NCI-H524 (cell line): ENCODE data around the gene PAK3.

ENCODE experiments used
- DNase-seq, 2 experiments: peaks; one replicate each; lab custom pipeline; 2025; lab: John Stamatoyannopoulos, UW

PAK3 gene

GRCh38 chrX:111131572-111131971, 35.6 kb downstream of the PAK3 start:
- DNase-seq = peak; percentile 4 to 73

GRCh38 chrX:111133389-111133788, 37.4 kb downstream of the PAK3 start:
- DNase-seq = no peak

DNA sequence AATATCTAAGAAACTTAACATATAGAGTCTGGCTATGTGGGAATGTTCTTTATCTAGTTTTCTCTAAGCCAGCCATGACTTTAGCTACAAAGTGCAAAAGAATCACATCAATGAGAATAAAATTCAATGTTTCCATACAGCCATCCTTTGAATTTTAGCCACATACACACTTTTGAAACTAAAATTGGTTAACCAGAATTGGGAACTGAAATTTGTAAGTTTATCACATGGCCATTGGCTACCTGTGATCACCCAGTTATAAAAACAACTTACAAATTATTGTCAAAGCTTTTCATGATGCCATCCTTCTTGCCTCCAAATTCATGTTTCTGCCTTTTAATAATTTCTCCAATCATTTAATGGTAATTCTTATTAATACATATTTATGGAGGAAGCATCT, 49.9 kb downstream of the PAK3 start:
- no peak for DNase-seq

GRCh38 chrX:111151764-111152163, 55.8 kb downstream of the PAK3 start:
- no peak for DNase-seq

- no peak for DNase-seq
Observed at GRCh38 chrX:111159232-111159631, 63.2 kb downstream of the PAK3 start.

DNA sequence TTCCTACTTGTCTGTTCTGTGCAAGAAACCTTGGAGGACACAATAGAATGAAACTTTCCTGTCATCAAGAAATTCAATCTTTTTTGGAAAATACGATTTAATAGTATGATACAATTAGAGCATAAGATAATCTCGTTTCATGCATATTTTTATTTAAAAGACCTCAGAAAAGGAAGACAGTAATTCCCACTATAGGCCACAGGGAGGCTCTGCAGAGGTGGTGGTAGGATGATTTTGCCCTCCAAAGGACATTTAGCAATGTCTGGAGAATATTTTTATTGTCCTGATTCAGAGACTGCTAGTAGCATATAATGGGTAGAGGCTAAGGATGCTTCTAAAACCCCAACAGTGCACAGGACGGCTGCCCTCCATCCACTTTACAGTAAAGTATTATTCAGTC, 68.7 kb downstream of the PAK3 start:
- peak in 1 of 2 experiments; percentile 11 for DNase-seq

DNA sequence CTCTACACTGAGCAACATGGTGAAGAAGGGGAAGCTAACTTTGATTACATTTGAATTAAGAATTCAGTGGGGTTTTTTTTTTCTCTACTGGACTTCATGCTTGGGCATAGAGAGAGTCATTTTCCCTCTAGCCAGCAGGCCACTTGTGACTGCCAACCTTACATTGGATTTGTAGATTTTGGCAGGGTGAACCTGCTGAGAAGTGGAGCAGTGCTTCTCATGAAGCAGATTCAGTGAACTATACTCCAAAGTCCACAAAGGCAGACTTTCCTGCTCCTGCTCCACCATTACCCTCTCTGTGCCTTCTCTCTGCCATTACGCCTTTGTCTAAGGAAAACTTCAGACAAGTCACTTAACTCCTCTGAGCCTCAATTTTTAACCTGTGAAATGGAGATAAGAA, 69.9 kb downstream of the PAK3 start:
- DNase-seq = no peak

DNA sequence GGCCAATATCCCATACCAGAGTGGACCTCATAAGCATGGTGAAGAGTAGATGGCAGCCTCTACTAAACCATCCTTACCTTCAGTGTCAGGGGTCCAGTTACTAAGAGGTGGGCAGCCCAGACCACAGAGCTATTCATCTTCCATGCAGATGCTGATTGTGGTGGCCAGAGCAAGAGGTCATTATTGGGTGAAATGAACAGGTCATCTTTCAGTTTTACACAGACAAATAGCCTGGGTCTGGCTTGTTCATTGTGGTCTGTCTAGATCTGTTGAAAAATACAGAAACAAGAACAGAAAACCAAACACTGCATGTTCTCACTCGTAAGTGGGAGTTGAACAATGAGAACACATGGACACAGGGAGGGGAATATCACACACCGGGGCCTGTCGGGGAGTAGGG, 71.3 kb downstream of the PAK3 start:
- no peak for DNase-seq

DNA sequence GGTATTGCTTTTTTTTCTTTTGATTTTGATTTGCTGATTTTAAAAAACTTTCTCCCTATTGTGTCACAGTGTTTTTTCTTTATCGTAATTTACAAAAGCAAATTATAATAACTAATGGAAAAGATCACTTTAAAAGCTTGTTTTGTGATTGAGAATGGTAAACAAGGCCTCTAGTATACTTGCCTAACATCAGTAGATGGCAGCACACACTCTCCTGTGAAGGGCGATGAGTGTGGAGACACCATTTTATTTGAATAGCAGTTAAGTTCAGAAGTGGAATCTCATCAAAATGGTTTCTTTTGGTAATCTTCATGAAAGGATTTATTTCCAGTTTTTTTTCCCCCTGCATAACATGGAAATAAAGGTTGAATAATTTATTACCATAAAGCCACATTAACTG, 72.3 kb downstream of the PAK3 start:
- DNase-seq = peak; percentile 33 to 56

DNA sequence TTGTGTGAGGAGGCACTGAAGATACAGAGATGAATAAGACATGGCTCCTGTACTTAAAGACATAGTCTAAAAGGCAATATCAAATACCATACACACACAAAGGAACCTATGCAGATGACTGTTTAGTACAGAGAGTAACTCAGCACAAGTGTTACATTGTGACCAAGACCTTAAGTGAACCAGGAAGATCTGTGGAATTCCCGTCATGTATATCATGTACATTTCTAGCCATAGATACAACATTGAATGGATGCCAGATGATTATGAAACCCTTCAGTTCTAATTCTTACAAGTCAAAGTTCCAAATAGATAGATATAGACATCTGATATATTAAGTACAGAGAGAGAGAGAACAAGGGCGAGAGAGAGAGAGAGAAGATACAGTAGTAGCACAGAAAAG, 73.2 kb downstream of the PAK3 start:
- DNase-seq = no peak

DNA sequence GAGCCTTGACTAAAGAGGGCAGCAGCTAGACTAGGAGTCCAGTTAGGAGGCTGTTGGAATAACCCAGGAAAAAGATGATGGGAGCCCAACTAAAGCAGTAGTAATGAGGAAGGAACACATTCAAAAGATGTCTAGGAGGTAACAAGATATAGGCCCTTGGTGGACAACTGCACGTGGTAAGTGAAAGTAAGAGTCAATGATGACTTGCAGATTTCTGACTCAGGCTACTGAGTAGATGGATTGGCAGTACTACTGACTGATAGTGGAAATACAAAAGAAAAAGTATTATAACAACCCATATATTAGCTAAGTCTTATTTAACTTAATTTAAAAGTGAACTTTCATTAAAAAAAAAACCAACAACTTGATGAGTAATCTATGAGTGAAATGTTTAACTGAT, 74.0 kb downstream of the PAK3 start:
- DNase-seq = no peak

GRCh38 chrX:111180750-111181240, 84.8 kb downstream of the PAK3 start:
- peak in 1 of 2 experiments; percentile 6 for DNase-seq

DNA sequence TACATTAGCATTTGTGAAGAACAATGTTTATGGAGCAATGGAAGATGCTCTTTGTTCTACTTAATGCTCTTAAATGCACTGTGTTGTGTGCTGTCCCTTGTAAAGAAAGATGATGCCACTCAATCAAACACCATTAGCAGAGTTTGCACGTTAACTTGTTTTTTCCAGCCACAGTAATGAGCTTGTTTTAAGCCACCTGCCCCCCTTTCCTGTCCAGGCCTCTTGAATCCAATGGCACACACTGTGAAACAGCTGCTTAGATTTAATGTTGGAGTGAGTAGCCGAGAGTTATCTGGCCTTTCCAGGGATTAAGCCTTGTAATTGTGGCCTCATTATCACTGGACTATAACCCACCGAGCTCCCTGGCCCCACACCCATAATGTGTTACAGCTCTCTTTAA, 86.0 kb downstream of the PAK3 start:
- peak; percentile 93 to 98 for DNase-seq

DNA sequence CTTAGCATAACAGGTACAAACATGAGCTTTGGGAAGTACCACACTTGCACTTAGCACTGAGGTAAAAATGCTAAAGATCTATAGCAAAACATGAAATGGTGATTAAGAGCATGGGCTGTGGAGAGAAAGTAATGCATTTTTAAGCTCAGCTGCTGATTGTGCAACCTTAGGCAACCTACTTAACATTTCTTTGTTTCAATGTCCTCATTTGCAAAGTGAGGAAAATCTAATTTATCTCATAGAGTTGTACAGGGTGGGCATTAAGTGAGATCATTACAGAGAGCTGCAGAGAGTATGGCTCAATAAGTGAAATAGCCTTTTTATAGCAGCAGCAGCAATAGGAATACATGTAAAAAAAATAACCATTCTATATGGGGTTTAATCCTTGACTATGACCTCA, 87.0 kb downstream of the PAK3 start:
- DNase-seq = peak in 1 of 2 experiments; percentile 4

DNA sequence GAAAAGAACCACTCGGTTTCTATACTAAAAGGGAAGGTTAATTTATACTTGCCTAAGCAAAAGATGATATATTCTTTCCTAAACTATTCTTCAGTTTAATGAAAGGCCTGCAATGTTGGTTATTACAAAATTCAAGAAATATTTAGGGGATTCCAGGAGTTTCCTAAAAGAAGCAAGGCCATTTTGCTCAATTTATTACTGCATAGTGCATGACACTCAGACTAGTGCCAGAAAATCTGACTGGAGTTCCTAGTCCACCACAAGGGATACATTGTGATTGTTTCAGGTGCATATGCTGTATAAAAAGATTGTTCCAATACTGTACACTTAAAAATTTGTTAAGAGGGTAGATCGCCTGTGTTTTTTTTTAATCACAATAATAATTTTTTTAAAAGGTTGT, 95.6 kb downstream of the PAK3 start:
- no peak for DNase-seq

- DNase-seq = no peak
Observed at GRCh38 chrX:111199505-111199904, 103.5 kb downstream of the PAK3 start.

- DNase-seq = no peak
Observed at GRCh38 chrX:111200327-111200726, 104.3 kb downstream of the PAK3 start.

DNA sequence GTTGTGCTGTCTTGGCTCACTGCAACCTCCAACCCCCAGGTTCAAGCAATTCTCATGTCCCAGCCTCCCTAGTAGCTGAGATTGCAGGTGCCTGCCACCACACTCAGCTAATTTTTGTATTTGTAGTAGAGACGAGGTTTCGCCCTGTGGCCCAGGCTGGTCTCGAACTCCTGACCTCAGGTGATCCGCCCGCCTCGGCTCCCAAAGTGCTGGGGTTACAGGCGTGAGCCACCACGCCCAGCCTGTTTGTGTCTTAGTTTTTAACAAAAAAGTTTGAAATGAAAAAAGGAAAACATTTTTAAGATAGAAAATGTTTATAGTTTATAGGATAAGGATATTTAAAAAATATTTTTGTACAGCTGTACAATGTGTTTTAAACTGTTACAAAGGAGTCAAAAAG, 111.9 kb downstream of the PAK3 start:
- no peak for DNase-seq

- DNase-seq = no peak
Observed at GRCh38 chrX:111216293-111216801, 120.4 kb downstream of the PAK3 start.

DNA sequence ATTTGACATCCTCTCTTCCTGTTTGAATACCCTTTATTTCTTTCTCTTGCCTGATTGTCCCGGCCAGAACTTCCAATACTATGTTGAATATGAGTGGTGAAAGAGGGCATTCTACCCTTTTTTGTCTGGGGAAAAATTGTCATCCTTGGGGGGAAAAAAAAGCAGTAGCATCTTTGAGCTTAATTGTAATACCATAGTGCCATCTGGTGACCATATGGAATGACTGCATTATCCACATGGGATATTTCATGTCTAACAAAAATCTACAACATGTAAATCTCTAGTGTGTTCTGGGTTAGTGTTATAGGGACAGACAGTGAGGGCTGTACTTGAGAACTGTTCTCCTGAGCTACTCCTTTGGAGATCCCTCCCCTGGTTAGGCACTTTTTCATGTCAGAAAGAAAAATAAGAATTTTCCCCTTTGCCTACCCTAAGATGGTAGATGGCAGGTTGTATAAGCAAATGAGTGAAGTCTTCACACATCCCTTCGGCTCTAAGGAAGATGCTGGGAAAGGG, 148.3 kb downstream of the PAK3 start:
- DNase-seq = peak in 1 of 2 experiments; percentile 70

DNA sequence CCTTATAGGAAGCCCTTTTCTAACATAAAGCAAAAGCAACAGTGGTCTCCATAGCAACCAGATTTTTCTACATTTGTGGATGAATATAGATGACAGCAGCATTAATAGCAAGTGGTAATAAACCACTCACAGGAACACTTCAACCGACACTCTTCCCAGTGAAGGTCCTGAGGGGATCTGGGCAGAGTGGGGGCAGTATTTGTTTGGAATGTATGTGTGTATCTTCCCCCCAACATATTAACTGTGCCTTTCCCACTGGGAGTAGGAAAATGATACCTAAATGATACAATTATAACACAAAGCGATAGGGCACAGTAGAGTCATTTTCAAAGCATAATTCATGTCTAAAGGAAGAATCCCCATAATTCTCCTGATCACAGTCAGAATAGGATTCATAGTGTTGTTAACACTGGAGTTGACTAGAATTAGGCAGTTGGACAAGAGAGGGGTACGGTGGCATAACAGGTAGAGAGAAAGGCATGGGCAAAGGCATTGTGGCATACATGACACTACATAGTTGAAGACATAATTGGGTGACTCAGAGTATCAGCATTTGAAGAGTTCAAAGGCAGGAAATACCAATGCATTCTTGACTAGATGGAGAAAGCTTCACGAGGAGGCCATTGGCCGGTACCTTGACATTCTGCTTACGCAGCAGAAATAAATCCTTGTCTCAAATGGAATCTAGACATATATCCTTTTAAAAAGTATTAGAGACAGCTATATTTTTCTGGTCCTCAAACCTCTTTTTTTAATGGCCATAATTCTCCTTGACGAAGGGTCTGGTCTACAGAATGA, 159.1 kb downstream of the PAK3 start:
- no peak for DNase-seq

DNA sequence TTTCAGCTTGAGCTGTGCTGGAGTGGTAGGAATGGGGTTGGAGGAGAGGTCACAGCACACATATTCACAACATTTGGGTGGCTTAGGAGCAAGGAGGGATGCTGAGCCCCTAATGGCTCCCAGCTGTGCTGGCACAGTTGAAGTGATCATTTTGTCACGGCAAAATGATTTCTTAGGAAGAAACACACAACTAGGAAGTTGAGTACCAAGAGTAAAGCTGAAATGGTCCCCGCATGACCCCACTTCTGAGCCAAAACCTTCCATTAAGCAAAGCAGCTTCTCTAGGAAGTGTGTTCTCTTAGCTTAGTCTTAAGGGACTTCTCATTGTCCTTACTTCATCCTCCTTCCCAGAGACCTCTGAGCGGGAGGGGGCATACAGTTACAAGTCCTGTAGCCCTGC, 161.7 kb downstream of the PAK3 start:
- DNase-seq = no peak

DNA sequence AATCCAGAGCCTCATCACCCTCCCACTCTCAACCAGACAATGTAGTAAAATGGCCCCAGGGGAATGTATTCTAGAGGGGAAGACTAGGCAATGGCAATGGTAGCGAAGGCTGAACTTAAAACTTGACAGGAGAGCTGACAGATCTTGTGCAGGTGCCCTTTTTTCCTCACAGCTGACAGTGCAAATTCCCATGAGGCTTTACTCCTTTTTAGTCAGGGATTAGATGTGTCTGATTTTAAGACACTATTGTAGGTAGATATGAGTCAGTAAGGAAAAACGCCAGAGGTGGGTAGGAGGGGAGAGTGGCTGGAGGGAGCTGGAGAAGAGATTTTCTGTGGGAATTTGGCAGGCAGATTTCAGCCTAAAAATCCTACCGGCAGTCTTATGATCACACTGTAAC, 163.6 kb downstream of the PAK3 start:
- no peak for DNase-seq

DNA sequence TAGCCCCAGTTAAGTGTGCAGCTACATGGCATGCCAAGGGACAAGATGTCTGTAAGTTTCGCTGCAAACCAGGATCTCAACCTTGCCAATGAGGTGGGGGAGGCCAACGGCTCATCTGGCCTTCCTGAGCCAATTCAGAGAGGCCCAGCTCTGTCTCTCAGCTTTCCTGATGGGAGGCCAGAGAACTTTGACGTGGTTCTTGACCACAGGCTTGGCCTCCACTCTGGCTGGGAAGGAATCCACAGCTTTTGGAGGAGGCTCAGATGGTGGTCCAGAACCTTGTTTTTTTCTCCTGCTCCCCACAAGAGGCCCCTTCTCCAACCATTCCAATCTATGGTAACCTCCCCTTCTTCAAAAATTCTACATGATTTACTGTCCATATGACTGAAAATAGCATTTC, 164.5 kb downstream of the PAK3 start:
- no peak for DNase-seq
